HG03196 (cell line): ENCODE results near the gene MAB21L4.

Experiments used
- ATAC-seq: cut with Tn5 transposase; IDR thresholded peaks from one replicate; pipeline ENCODE4 v1.9.1; 2021; ENCODE audit not compliant: unreplicated experiment

The MAB21L4 gene

GRCh38 chr2:240913810-240914644, 18.1 kb upstream of the MAB21L4 start:
- no peak for ATAC-seq

- ATAC-seq = no peak
Measured at GRCh38 chr2:240912878-240913809, 17.2 kb upstream of the MAB21L4 start.

- no peak for ATAC-seq
Measured at GRCh38 chr2:240911641-240912265, 15.8 kb upstream of the MAB21L4 start.

- no peak for ATAC-seq
Measured at GRCh38 chr2:240909216-240909974, 13.4 kb upstream of the MAB21L4 start.

GRCh38 chr2:240906911-240907590, 11.1 kb upstream of the MAB21L4 start:
- no peak for ATAC-seq

- no peak for ATAC-seq
Measured at GRCh38 chr2:240906141-240906910, 10.4 kb upstream of the MAB21L4 start, which contains the start of gene CROCC2. Gene CROCC2 (plus strand): TSS chr2:240906336. CDS start chr2:240906514, 178 bp downstream.

- no peak for ATAC-seq
Measured at GRCh38 chr2:240905176-240905781, 9.3 kb upstream of the MAB21L4 start.

- ATAC-seq = no peak
Measured at GRCh38 chr2:240904216-240905175, 8.5 kb upstream of the MAB21L4 start.

GRCh38 chr2:240903191-240904060, 7.5 kb upstream of the MAB21L4 start:
- ATAC-seq = no peak

- ATAC-seq = no peak
Measured at GRCh38 chr2:240902615-240903041, 6.7 kb upstream of the MAB21L4 start.

- no peak for ATAC-seq
Measured at GRCh38 chr2:240901986-240902614, 6.1 kb upstream of the MAB21L4 start.

GRCh38 chr2:240900141-240900860, 4.3 kb upstream of the MAB21L4 start:
- no peak for ATAC-seq

- ATAC-seq = no peak
Measured at GRCh38 chr2:240899468-240899865, 3.5 kb upstream of the MAB21L4 start.

GRCh38 chr2:240898731-240899467, 2.9 kb upstream of the MAB21L4 start:
- no peak for ATAC-seq
